B cell (primary cell): ENCODE results near the gene OMA1. TPM values are rescaled to one million over a fixed set of nuclear protein-coding genes. Genes with fewer than 3 reads are reported as not detected.

Source experiments
- ATAC-seq: fragments of 200-7000 bp; cut with Tn5 transposase; one replicate; pipeline ENCODE4 v1.10.0; 2021; ENCODE audit warnings: low read depth, mild to moderate bottlenecking, moderate number of reproducible peaks, moderate library complexity
- CTCF ChIA-PET: fragments of 350-600 bp; sonication (Branson Sonifier 250); formaldehyde crosslinking; loops from one replicate; lab custom pipeline; 2021; ENCODE audit warnings: antibody characterized with exemption, inconsistent platforms; lab: Charles Lee
- POLR2A ChIA-PET: fragments of 350-600 bp; sonication (Branson Sonifier 250); formaldehyde crosslinking; loops from one replicate; lab custom pipeline; 2021; ENCODE audit warnings: antibody characterized with exemption; lab: Charles Lee
- DNase-seq: peaks from one replicate; pipeline ENCODE4 v3.0.0; 2013
- H2AFZ ChIP-seq: 2 replicates; pipeline ENCODE4 v1.6.1; 2012; ENCODE audit warnings: mild to moderate bottlenecking, low read depth, low read length; ENCODE audit not compliant: insufficient read depth, poor library complexity, severe bottlenecking
- H3K27ac ChIP-seq, 2 donors: 1 replicate in 1 of 2; 2 replicates in 1 of 2; pipeline ENCODE4 v1.5.1; 2012 to 2013; ENCODE audit warnings: low read length in 2 of 2, mild to moderate bottlenecking in 2 of 2, moderate library complexity in 1 of 2
- H3K27me3 ChIP-seq, 4 experiments: fragments of 200-600 bp in 1 of 4; sonication (generic) in 1 of 4; replicated peaks in 1 of 4; 1 replicate in 2 of 4; 2 replicates in 2 of 4; pipeline versions ENCODE4 v1.6.1 to v1.7.0; 2013 to 2016; ENCODE audit warnings: low read length in 3 of 4, mild to moderate bottlenecking in 2 of 4, mixed read lengths in 1 of 4, moderate library complexity in 1 of 4; ENCODE audit not compliant: insufficient read depth in 4 of 4, control insufficient read depth in 3 of 4; ENCODE audit errors: control extremely low read depth in 1 of 4
- H3K36me3 ChIP-seq, 2 experiments: replicated peaks in 1 of 2; 1 replicate in 1 of 2; 2 replicates in 1 of 2; pipeline versions ENCODE4 v1.6.1 to v1.7.1; 2013; ENCODE audit warnings: low read length in 1 of 2; ENCODE audit not compliant: insufficient read depth in 2 of 2, control insufficient read depth in 1 of 2; ENCODE audit errors: control extremely low read depth in 1 of 2, extremely low read depth in 1 of 2
- H3K4me1 ChIP-seq, 2 donors: fragments of 200-600 bp in 1 of 2; sonication (generic) in 1 of 2; 1 replicate in 1 of 2; 2 replicates in 1 of 2; pipeline versions ENCODE4 v1.5.1 to v1.6.1; 2013 to 2017; ENCODE audit warnings: low read length in 2 of 2; ENCODE audit not compliant: control insufficient read depth in 2 of 2, insufficient read depth in 2 of 2
- H3K4me2 ChIP-seq: replicated peaks from 2 replicates; pipeline ENCODE3; 2012; ENCODE audit warnings: mild to moderate bottlenecking, low read depth, low read length; ENCODE audit not compliant: poor library complexity, severe bottlenecking
- H3K4me3 ChIP-seq, 5 experiments: fragments of 200-600 bp in 1 of 5; sonication (generic) in 1 of 5; 1 replicate in 3 of 5; 2 replicates in 2 of 5; pipeline versions ENCODE4 v1.5.1 to v1.7.0; 2011 to 2016; ENCODE audit warnings: low read length in 4 of 5, mild to moderate bottlenecking in 4 of 5, low read depth in 2 of 5, control low read depth in 1 of 5, moderate library complexity in 1 of 5; ENCODE audit not compliant: insufficient read depth in 1 of 5; ENCODE audit errors: control extremely low read depth in 1 of 5, extremely low read depth in 1 of 5
- H3K79me2 ChIP-seq: fragments of 200-600 bp; sonication (generic); one replicate; pipeline ENCODE4 v1.6.0; 2016; ENCODE audit warnings: low read length; ENCODE audit not compliant: control insufficient read depth, insufficient read depth
- H3K9ac ChIP-seq: fragments of 200-600 bp; sonication (generic); 2 replicates; pipeline ENCODE4 v1.6.1; 2017; ENCODE audit warnings: mild to moderate bottlenecking, low read length, moderate library complexity
- H3K9me3 ChIP-seq, 3 donors: one replicate each; pipeline versions ENCODE4 v1.6.1 to v1.7.1; 2013; ENCODE audit warnings: low read length in 2 of 3; ENCODE audit not compliant: control insufficient read depth in 2 of 3, insufficient read depth in 1 of 3; ENCODE audit errors: control extremely low read depth in 1 of 3
- H4K20me1 ChIP-seq: 2 replicates; pipeline ENCODE4 v1.6.0; 2012; ENCODE audit warnings: mild to moderate bottlenecking, low read length; ENCODE audit not compliant: insufficient read depth, control insufficient read depth, poor library complexity, severe bottlenecking
- H3K27ac Mint-ChIP-seq: one replicate; pipeline ENCODE4 v1.8.0; 2021; ENCODE audit warnings: mixed read lengths
- H3K27me3 Mint-ChIP-seq: one replicate; pipeline ENCODE4 v1.8.0; 2021; ENCODE audit warnings: mixed read lengths
- H3K4me1 Mint-ChIP-seq: one replicate; pipeline ENCODE4 v1.8.0; 2021; ENCODE audit warnings: mixed read lengths
- H3K4me3 Mint-ChIP-seq: one replicate; pipeline ENCODE4 v1.8.0; 2021; ENCODE audit warnings: mixed read lengths
- H3K9me3 Mint-ChIP-seq: one replicate; pipeline ENCODE4 v1.8.0; 2022; ENCODE audit warnings: mixed read lengths; ENCODE audit not compliant: insufficient read depth
- CTCF ChIP-seq: fragments of 200-600 bp; IDR thresholded peaks from one replicate; pipeline ENCODE4 v1.8.0; 2022; ENCODE audit warnings: antibody characterized with exemption, mild to moderate bottlenecking
- EZH2 ChIP-seq: IDR thresholded peaks from 2 replicates; pipeline ENCODE4 v1.6.1; 2012; ENCODE audit warnings: borderline replicate concordance, low read depth, mild to moderate bottlenecking, moderate library complexity, low read length; ENCODE audit not compliant: insufficient read depth, poor library complexity, severe bottlenecking
- WGBS: methylation state at CpG from one replicate; pipeline ENCODE4 v1.1.5; 2013; ENCODE audit warnings: missing lambda C conversion rate; ENCODE audit not compliant: insufficient coverage; 5-methylcytosine and 5-hydroxymethylcytosine counted together
- intact Hi-C: fragments of 100-400 bp; cut with micrococcal nuclease; formaldehyde crosslinking; loops from one replicate; pipeline ENCODE4 v1.10.0; 2022
- polyA plus RNA-seq: library from polyadenylated mRNA; depleted of rRNA; stranded (reverse); fragments of >200 nt; gene quantifications from 2 replicates; pipeline ENCODE4 v1.2.3, GENCODE V29; 2012
- total RNA-seq, 2 donors: library from RNA; stranded (reverse); fragments of 120-200 nt in 1 of 2; gene quantifications; 1 replicate in 1 of 2; 2 replicates in 1 of 2; pipeline versions ENCODE4 v1.2.3 to v1.2.4, GENCODE V29; 2013 to 2022

Gene OMA1
- total and polyA plus RNA-seq, 2 donors (not counting 1 experiment from before 2014, with no cell fraction given), result 22.8 to 67.5 TPM

GRCh38 chr1:58434607-58435006 lies 111.9 kb downstream of the OMA1 start:
- no peak for ATAC-seq
- H3K4me1 ChIP-seq, result peaks cover 0 to 9% of the 10 kb centered on the region in 2 donors
- no peaks in the 10 kb centered on the region for H3K79me2 ChIP-seq
- H3K27me3 Mint-ChIP-seq, result no peaks in the 10 kb centered on the region
- H3K4me2 ChIP-seq, result no peak overlapping the region
- no peak overlapping the region for H3K27ac ChIP-seq
- H3K27me3 ChIP-seq, result no peaks in the 10 kb centered on the region
- H3K4me3 Mint-ChIP-seq, result no peak overlapping the region
- H3K9me3 ChIP-seq, result no peaks in the 10 kb centered on the region
- H4K20me1 ChIP-seq, result no peaks in the 10 kb centered on the region
- TF ChIP-seq EZH2, result no peak
- H2AFZ ChIP-seq, result no peak overlapping the region
- ChIA-PET CTCF (no interaction called here), POLR2A (no interaction called here)
- intact Hi-C loops, result no loop called here
- WGBS, result no CpG with 5 or more reads among the region's 2 CpGs
- H3K4me1 Mint-ChIP-seq, result no peaks in the 10 kb centered on the region
- H3K9me3 Mint-ChIP-seq, result no peaks in the 10 kb centered on the region
- H3K36me3 ChIP-seq, result no peaks in the 10 kb centered on the region
- no peak for DNase-seq
- no peak overlapping the region for H3K4me3 ChIP-seq
- H3K27ac Mint-ChIP-seq, result no peak overlapping the region
- no peak overlapping the region for H3K9ac ChIP-seq

- H3K4me2 ChIP-seq, result no peak overlapping the region
- no peaks in the 10 kb centered on the region for H3K79me2 ChIP-seq
- H3K27ac Mint-ChIP-seq, result no peak overlapping the region
- peaks cover 0 to 9% of the 10 kb centered on the region in 2 donors for H3K4me1 ChIP-seq
- H3K9me3 Mint-ChIP-seq, result no peaks in the 10 kb centered on the region
- DNase-seq, result no peak
- no peak overlapping the region for H3K27ac ChIP-seq
- 100% methylated on average over 1 of the region's 2 CpGs for WGBS
- no peaks in the 10 kb centered on the region for H3K27me3 Mint-ChIP-seq
- TF ChIP-seq CTCF (no peak), EZH2 (no peak)
- no peak for ATAC-seq
- H3K9ac ChIP-seq, result no peak overlapping the region
- no peaks in the 10 kb centered on the region for H3K36me3 ChIP-seq
- H3K4me3 ChIP-seq, result no peak overlapping the region
- ChIA-PET CTCF (no interaction called here), POLR2A (no interaction called here)
- H3K4me1 Mint-ChIP-seq, result no peaks in the 10 kb centered on the region
- no peak overlapping the region for H2AFZ ChIP-seq
- H3K4me3 Mint-ChIP-seq, result no peak overlapping the region
- no peaks in the 10 kb centered on the region for H3K9me3 ChIP-seq
- H4K20me1 ChIP-seq, result no peaks in the 10 kb centered on the region
- no peaks in the 10 kb centered on the region for H3K27me3 ChIP-seq
- intact Hi-C loops, result no loop called here
Measured at GRCh38 chr1:58434181-58434580, 112.3 kb downstream of the OMA1 start.
